ENCODE measurements around the gene CHIC2. TPM values are rescaled to one million over a fixed set of nuclear protein-coding genes. Genes with fewer than 3 reads are reported as not detected.

The CHIC2 gene
- total RNA-seq, 6 experiments from 2014 or later: 23.5 to 30.2 (median 27.5) TPM

- no peak overlapping the region for H3K4me3 Mint-ChIP-seq
These were observed 30.9 kb upstream of the CHIC2 start for GRCh38 chr4:54095110-54095825.

GRCh38 chr4:54094451-54094850 lies 30.0 kb upstream of the CHIC2 start:
- peaks cover 32% of the 10 kb centered on the region for H3K4me1 Mint-ChIP-seq (ENCODE audit: low read depth)
- H3K9me3 Mint-ChIP-seq: no peaks in the 10 kb centered on the region
- no peak for DNase-seq
- no peak for TF ChIP-seq CTCF (IDR thresholded peaks at IDR 0.05)
- H3K27me3 Mint-ChIP-seq (ENCODE audit: insufficient read depth): peaks cover 34% of the 10 kb centered on the region
- H3K27ac Mint-ChIP-seq: no peak overlapping the region
- H3K4me3 Mint-ChIP-seq: no peak overlapping the region
- H3K36me3 Mint-ChIP-seq (ENCODE audit: low read depth): no peaks in the 10 kb centered on the region

More at GRCh38 chr4:54095110-54095825, 30.9 kb upstream of the CHIC2 start:
- no peak for TF ChIP-seq CTCF (IDR thresholded peaks at IDR 0.05)
- H3K9me3 Mint-ChIP-seq: no peaks in the 10 kb centered on the region
- no peak for DNase-seq
- H3K4me1 Mint-ChIP-seq (ENCODE audit: low read depth): peaks cover 35% of the 10 kb centered on the region
- H3K36me3 Mint-ChIP-seq (ENCODE audit: low read depth): no peaks in the 10 kb centered on the region
- H3K27ac Mint-ChIP-seq: no peak overlapping the region
- peaks cover 41% of the 10 kb centered on the region for H3K27me3 Mint-ChIP-seq (ENCODE audit: insufficient read depth)

GRCh38 chr4:54093324-54094240 lies 29.2 kb upstream of the CHIC2 start:
- H3K4me1 Mint-ChIP-seq (ENCODE audit: low read depth): peaks cover 23% of the 10 kb centered on the region
- no peak overlapping the region for H3K27ac Mint-ChIP-seq
- no peak for TF ChIP-seq CTCF (IDR thresholded peaks at IDR 0.05)
- DNase-seq: no peak
- no peaks in the 10 kb centered on the region for H3K9me3 Mint-ChIP-seq
- peaks cover 26% of the 10 kb centered on the region for H3K27me3 Mint-ChIP-seq (ENCODE audit: insufficient read depth)
- H3K36me3 Mint-ChIP-seq (ENCODE audit: low read depth): no peaks in the 10 kb centered on the region
- no peak overlapping the region for H3K4me3 Mint-ChIP-seq

GRCh38 chr4:54092405-54093323 lies 28.3 kb upstream of the CHIC2 start:
- H3K36me3 Mint-ChIP-seq (ENCODE audit: low read depth): no peaks in the 10 kb centered on the region
- no peak for DNase-seq
- peaks cover 14% of the 10 kb centered on the region for H3K4me1 Mint-ChIP-seq (ENCODE audit: low read depth)
- H3K4me3 Mint-ChIP-seq: peak overlapping the region; percentile 97
- H3K9me3 Mint-ChIP-seq: no peaks in the 10 kb centered on the region
- no peak overlapping the region for H3K27ac Mint-ChIP-seq
- TF ChIP-seq CTCF (IDR thresholded peaks at IDR 0.05): no peak
- peaks cover 17% of the 10 kb centered on the region for H3K27me3 Mint-ChIP-seq (ENCODE audit: insufficient read depth)
